ENCODE data around the gene F7.

GRCh38 chr13:113141601-113141970 lies 36.0 kb downstream of the F7 start:
- TF ChIP-seq GATA2 (IDR thresholded peaks at IDR 0.05; ENCODE audit: low read depth, low read length) = no peak
- no peak for TF ChIP-seq GATA3 (IDR thresholded peaks at IDR 0.05; ENCODE audit: low read depth, low read length)

Data from SH-SY5Y (cell line).